HCT116 (cell line): ENCODE data around the gene VPS35.

Experiments used
- EZH2 ChIP-seq: fragments of 200-600 bp; sonication (generic); IDR thresholded peaks from 2 replicates; pipeline ENCODE4 v1.6.1; 2017; ENCODE audit warnings: antibody characterized with exemption, mixed run types
- SRF ChIP-seq: IDR thresholded peaks from 2 replicates; pipeline ENCODE4 v1.6.1; 2012; ENCODE audit warnings: low read depth
- TF ChIP-seq, protein P1 (sequence below), 3 experiments: fragments of 200-600 bp in 1 of 3; sonication (generic) in 1 of 3; IDR thresholded peaks in 2 of 3; conservative IDR thresholded peaks in 1 of 3; 2 replicates each; pipeline ENCODE4 v1.5.1; 2012 to 2017; ENCODE audit warnings: low read depth in 2 of 3, low read length in 2 of 3, antibody characterized with exemption in 1 of 3, borderline replicate concordance in 1 of 3, control low read depth in 1 of 3, mild to moderate bottlenecking in 1 of 3, mixed read lengths in 1 of 3, mixed run types in 1 of 3, moderate library complexity in 1 of 3; ENCODE audit not compliant: insufficient read depth in 1 of 3

DNA sequence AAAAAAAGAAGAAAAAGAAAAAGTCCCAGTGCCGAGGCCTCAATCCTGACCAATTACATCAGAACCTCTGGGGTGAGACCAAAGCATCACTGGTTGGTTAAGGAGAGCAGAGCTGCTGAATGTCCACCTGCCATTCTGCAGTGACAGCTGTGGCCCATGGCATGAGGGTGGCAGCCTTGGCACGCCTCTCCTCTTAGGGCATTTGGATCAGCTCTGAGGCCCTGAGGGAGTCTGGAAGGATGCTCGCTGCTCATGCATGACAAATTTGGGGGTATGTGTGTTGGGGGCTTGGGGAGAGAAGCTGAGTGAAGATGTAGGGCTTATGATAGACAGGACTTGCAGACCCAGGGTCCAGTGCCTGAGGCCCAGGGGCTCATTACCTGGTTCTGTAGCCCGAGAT lies 32.9 kb upstream of the VPS35 start:
- TF ChIP-seq, protein P1, sequence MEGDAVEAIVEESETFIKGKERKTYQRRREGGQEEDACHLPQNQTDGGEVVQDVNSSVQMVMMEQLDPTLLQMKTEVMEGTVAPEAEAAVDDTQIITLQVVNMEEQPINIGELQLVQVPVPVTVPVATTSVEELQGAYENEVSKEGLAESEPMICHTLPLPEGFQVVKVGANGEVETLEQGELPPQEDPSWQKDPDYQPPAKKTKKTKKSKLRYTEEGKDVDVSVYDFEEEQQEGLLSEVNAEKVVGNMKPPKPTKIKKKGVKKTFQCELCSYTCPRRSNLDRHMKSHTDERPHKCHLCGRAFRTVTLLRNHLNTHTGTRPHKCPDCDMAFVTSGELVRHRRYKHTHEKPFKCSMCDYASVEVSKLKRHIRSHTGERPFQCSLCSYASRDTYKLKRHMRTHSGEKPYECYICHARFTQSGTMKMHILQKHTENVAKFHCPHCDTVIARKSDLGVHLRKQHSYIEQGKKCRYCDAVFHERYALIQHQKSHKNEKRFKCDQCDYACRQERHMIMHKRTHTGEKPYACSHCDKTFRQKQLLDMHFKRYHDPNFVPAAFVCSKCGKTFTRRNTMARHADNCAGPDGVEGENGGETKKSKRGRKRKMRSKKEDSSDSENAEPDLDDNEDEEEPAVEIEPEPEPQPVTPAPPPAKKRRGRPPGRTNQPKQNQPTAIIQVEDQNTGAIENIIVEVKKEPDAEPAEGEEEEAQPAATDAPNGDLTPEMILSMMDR (IDR thresholded peaks at IDR 0.05 in 2 of 3, conservative IDR thresholded peaks at IDR 0.05 in 1 of 3; ENCODE audit: borderline replicate concordance in 1 of 3, insufficient read depth in 1 of 3, low read depth in 2 of 3, low read length in 2 of 3) = no peak
- TF ChIP-seq SRF (no peak), EZH2 (no peak)
